Measurements from ENCODE around the gene KSR2.
A peak's percentile ranks its signal among the peaks of the same experiment; 100 is the strongest.

DNA sequence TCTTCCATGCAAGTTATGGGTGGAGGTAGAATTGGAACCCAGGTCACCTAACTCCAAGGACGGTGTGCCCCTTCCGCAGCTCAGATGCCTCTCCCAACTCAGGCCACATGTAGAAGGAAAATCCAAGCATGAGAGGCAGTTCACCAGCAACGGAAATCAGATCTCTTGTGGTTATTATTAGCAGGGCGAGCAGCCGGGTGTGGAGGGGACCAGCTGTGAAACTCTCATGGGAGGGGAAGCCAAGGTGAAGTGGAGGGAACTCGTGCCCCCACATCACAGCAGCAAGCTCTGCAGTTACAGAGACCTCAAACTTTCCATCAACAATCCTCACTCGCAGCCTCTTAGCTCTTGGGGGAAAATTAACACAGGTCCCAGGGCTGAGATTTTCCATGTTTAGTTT, 79.7 kb downstream of the KSR2 start:
- TF ChIP-seq CTCF (IDR thresholded peaks at IDR 0.05 in 2 of 3, conservative IDR thresholded peaks at IDR 0.05 in 1 of 3; ENCODE audit: control insufficient read depth in 2 of 3, extremely low read depth in 1 of 3, insufficient read depth in 1 of 3, low read depth in 3 of 3, low read length in 3 of 3) (no peak), HDGF (IDR thresholded peaks at IDR 0.05) (no peak), YBX1 (IDR thresholded peaks at IDR 0.05) (no peak), POLR2A (IDR thresholded peaks at IDR 0.05; ENCODE audit: low read depth, low read length) (no peak), POLR2AphosphoS5 (IDR thresholded peaks at IDR 0.05; ENCODE audit: low read length) (no peak), MEF2A (IDR thresholded peaks at IDR 0.05; ENCODE audit: insufficient read depth, low read depth, low read length) (0 out of 2 replicates have a peak, but pooled peaks have one; percentile 11), KDM1A (IDR thresholded peaks at IDR 0.05; ENCODE audit: borderline replicate concordance) (no peak), BRCA1 (IDR thresholded peaks at IDR 0.05; ENCODE audit: low read depth, low read length) (no peak), NFYB (IDR thresholded peaks at IDR 0.05; ENCODE audit: insufficient read depth, low read depth, low read length) (no peak)

Measured in GM12878 (cell line).